Measurements from ENCODE around the gene KANSL2.
"Not testable (repeated sequence)": the region's sequence is repeated elsewhere in the genome, so short reads cannot be mapped to it uniquely, and the experiment has no call there.

Gene KANSL2

GRCh38 chr12:48680861-48681260, 1.2 kb downstream of the KANSL2 start:
- ChIA-PET POLR2A (no interaction called here), CTCF (no interaction called here)
- no peak for DNase-seq (ENCODE audit: extremely low spot score)
- no peak for TF ChIP-seq FOXK2 (IDR thresholded peaks at IDR 0.05)

- ChIA-PET CTCF (no interaction called here), POLR2A (no interaction called here)
- DNase-seq (ENCODE audit: extremely low spot score): no peak
- TF ChIP-seq ELF4 (IDR thresholded peaks at IDR 0.05) (no peak), CTBP1 (IDR thresholded peaks at IDR 0.05; ENCODE audit: borderline replicate concordance) (no peak), PKNOX1 (IDR thresholded peaks at IDR 0.05) (no peak), BHLHE40 (IDR thresholded peaks at IDR 0.05; ENCODE audit: borderline replicate concordance) (no peak), SP1 (IDR thresholded peaks at IDR 0.05) (no peak), LEF1 (IDR thresholded peaks at IDR 0.05; ENCODE audit: borderline replicate concordance) (no peak), HDGF (IDR thresholded peaks at IDR 0.05; ENCODE audit: borderline replicate concordance) (no peak), NFRKB (IDR thresholded peaks at IDR 0.05) (no peak), FOXA1 (IDR thresholded peaks at IDR 0.05) (no peak), SUZ12 (IDR thresholded peaks at IDR 0.05) (no peak), ARNT (IDR thresholded peaks at IDR 0.05) (no peak), ZNF384 (IDR thresholded peaks at IDR 0.05) (no peak)
Measured at GRCh38 chr12:48678551-48679185, 3.4 kb downstream of the KANSL2 start.

- ChIA-PET CTCF (no interaction called here), POLR2A (interaction anchor here (2.2 kb wide), 1 partner anchor 11 kb away, joined by 8 read pairs; the partner anchor contains the start of gene KANSL2)
- TF ChIP-seq ZNF384 (IDR thresholded peaks at IDR 0.05) (no peak), ELF4 (IDR thresholded peaks at IDR 0.05) (no peak), HDGF (IDR thresholded peaks at IDR 0.05; ENCODE audit: borderline replicate concordance) (no peak), BHLHE40 (IDR thresholded peaks at IDR 0.05; ENCODE audit: borderline replicate concordance) (no peak), ARNT (IDR thresholded peaks at IDR 0.05) (no peak), TARDBP (IDR thresholded peaks at IDR 0.05) (no peak), LEF1 (IDR thresholded peaks at IDR 0.05; ENCODE audit: borderline replicate concordance) (no peak), SP1 (IDR thresholded peaks at IDR 0.05) (no peak), FOXK2 (IDR thresholded peaks at IDR 0.05) (no peak), SUZ12 (IDR thresholded peaks at IDR 0.05) (no peak), FOXA1 (IDR thresholded peaks at IDR 0.05) (no peak), NFRKB (IDR thresholded peaks at IDR 0.05) (no peak), L3MBTL2 (conservative IDR thresholded peaks at IDR 0.05) (no peak), PKNOX1 (IDR thresholded peaks at IDR 0.05) (no peak), CTBP1 (IDR thresholded peaks at IDR 0.05; ENCODE audit: borderline replicate concordance) (no peak), FOXM1 (IDR thresholded peaks at IDR 0.05; ENCODE audit: borderline replicate concordance) (no peak)
- no peak for DNase-seq (ENCODE audit: extremely low spot score)
Measured at GRCh38 chr12:48671231-48671856, 10.7 kb downstream of the KANSL2 start.

- DNase-seq (ENCODE audit: extremely low spot score): no peak
- TF ChIP-seq SUZ12 (IDR thresholded peaks at IDR 0.05) (no peak), FOXK2 (IDR thresholded peaks at IDR 0.05) (no peak), LEF1 (IDR thresholded peaks at IDR 0.05; ENCODE audit: borderline replicate concordance) (no peak), ZNF384 (IDR thresholded peaks at IDR 0.05) (no peak), SP1 (IDR thresholded peaks at IDR 0.05) (no peak)
- POLR2A ChIA-PET: no interaction called here
- CTCF ChIA-PET: no interaction called here
Measured at GRCh38 chr12:48668996-48669395, 13.0 kb downstream of the KANSL2 start.

GRCh38 chr12:48659863-48660262, 22.2 kb downstream of the KANSL2 start:
- TF ChIP-seq TARDBP (IDR thresholded peaks at IDR 0.05) (no peak), L3MBTL2 (conservative IDR thresholded peaks at IDR 0.05) (no peak), ZNF384 (IDR thresholded peaks at IDR 0.05) (no peak)
- CTCF ChIA-PET: interaction anchor here (0.6 kb wide), 1 partner anchor 358 kb away, joined by 3 read pairs; no protein-coding TSS in a partner anchor
- POLR2A ChIA-PET: no interaction called here
- no peak for DNase-seq (ENCODE audit: extremely low spot score)

- DNase-seq (ENCODE audit: extremely low spot score): no peak
- CTCF ChIA-PET: no interaction called here
- POLR2A ChIA-PET: no interaction called here
- no peak for TF ChIP-seq HDGF (IDR thresholded peaks at IDR 0.05; ENCODE audit: borderline replicate concordance)
- TF ChIP-seq LEF1 (IDR thresholded peaks at IDR 0.05; ENCODE audit: borderline replicate concordance): no peak
- TF ChIP-seq NFRKB (IDR thresholded peaks at IDR 0.05): no peak
Measured at GRCh38 chr12:48651681-48652080, 30.4 kb downstream of the KANSL2 start.

- POLR2A ChIA-PET; CTCF ChIA-PET; DNase-seq (ENCODE audit: extremely low spot score): not testable (repeated sequence)
Measured at GRCh38 chr12:48645354-48645753, 36.7 kb downstream of the KANSL2 start.

- no peak for DNase-seq (ENCODE audit: extremely low spot score)
- no peak for TF ChIP-seq FOXM1 (IDR thresholded peaks at IDR 0.05; ENCODE audit: borderline replicate concordance)
- TF ChIP-seq FOXA1 (IDR thresholded peaks at IDR 0.05): no peak
- no peak for TF ChIP-seq FOXK2 (IDR thresholded peaks at IDR 0.05)
- TF ChIP-seq SUZ12 (IDR thresholded peaks at IDR 0.05): no peak
- TF ChIP-seq L3MBTL2 (conservative IDR thresholded peaks at IDR 0.05): no peak
- TF ChIP-seq LEF1 (IDR thresholded peaks at IDR 0.05; ENCODE audit: borderline replicate concordance): no peak
- TF ChIP-seq ELF4 (IDR thresholded peaks at IDR 0.05): no peak
- no peak for TF ChIP-seq NFRKB (IDR thresholded peaks at IDR 0.05)
- no peak for TF ChIP-seq BHLHE40 (IDR thresholded peaks at IDR 0.05; ENCODE audit: borderline replicate concordance)
- TF ChIP-seq HDGF (IDR thresholded peaks at IDR 0.05; ENCODE audit: borderline replicate concordance): no peak
- no peak for TF ChIP-seq CTBP1 (IDR thresholded peaks at IDR 0.05; ENCODE audit: borderline replicate concordance)
- no peak for TF ChIP-seq TARDBP (IDR thresholded peaks at IDR 0.05)
- TF ChIP-seq PKNOX1 (IDR thresholded peaks at IDR 0.05): no peak
- POLR2A ChIA-PET: no interaction called here
- CTCF ChIA-PET: no interaction called here
Measured at GRCh38 chr12:48643011-48643410, 39.0 kb downstream of the KANSL2 start.

- CTCF ChIA-PET; POLR2A ChIA-PET; DNase-seq (ENCODE audit: extremely low spot score): not testable (repeated sequence)
Measured at GRCh38 chr12:48641752-48642555, 40.1 kb downstream of the KANSL2 start.
